GM18951 (cell line): ENCODE data around the gene BMERB1.
"Not testable (repeated sequence)": the region's sequence is repeated elsewhere in the genome, so short reads cannot be mapped to it uniquely, and the experiment has no call there.

ENCODE experiments used
- POLR2A ChIP-seq: IDR thresholded peaks from 4 replicates; pipeline ENCODE4 v1.6.1; 2011; ENCODE audit warnings: mild to moderate bottlenecking; ENCODE audit not compliant: insufficient read length, insufficient read depth; ENCODE audit errors: extremely low read depth
- in situ Hi-C: fragments of 300-500 bp; cut with MboI; formaldehyde crosslinking; loops from one replicate; pipeline ENCODE4 v1.12.0; 2022; ENCODE audit warnings: low sequenced_read_pairs, mixed read lengths, inconsistent platforms; ENCODE audit not compliant: unreplicated experiment

The BMERB1 gene

DNA sequence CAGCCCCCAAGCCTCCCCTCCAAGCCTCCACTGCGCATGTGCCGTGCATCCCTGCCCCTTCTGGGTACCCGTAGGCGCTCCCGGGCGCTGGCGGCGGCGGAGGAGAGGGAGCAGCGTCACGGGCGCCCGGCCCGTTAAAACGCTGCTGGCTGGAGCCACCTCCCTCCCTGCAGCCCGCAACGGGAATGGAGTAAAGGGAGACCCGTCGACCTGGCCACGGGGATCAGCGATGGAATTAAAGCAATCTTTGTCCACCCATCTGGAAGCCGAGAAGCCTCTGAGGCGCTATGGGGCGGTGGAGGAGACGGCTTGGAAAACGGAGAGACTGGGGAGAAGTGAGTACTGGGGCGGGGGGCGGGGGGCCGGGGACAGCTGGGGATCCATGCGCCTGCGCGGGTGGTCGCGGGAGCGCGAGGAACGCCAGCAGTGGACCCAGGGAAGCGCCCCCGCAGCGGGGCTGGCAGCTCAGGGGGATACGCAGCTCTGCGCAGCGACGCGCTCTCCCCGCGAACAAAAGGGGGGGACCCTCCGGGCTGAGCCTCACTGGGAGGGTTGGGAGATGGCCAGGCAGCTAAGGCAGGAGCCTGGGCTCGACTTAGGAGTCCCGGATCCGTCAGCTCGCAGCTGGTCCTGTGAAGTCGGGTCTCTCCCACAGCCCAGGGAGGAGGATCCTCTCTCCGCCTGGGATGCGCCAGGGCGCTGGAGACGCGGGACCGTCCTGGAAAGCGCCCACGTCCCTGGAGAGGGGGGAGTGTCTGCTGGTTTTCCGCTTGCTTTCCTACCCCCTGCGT lies at the start of gene BMERB1:
Gene BMERB1, plus strand, starts transcription at position 164 of the 791 bp plus-strand sequence. Its CDS starts 66 bp downstream, at position 230.
- TF ChIP-seq POLR2A, result no peak
- in situ Hi-C loops, result no loop called here

DNA sequence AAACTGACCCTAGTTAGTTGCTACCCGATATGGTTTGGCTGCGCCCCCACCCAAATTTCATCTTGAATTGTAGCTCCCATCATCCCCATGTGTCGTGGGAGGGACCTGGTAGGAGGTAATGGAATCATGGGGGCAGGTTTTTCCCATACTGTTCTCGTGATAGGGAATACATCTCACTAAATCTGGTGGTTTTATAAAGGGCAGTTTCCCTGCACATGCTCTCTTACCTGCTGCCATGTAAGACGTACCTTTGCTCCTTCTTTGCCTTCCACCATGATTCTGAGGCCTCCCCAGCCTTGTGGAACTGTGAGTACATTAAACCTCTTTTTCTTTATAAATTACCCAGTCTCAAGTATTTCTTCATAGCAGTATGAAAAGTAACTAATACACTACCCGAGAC lies 46.3 kb upstream of the BMERB1 start:
- in situ Hi-C loops, result not testable (repeated sequence)

DNA sequence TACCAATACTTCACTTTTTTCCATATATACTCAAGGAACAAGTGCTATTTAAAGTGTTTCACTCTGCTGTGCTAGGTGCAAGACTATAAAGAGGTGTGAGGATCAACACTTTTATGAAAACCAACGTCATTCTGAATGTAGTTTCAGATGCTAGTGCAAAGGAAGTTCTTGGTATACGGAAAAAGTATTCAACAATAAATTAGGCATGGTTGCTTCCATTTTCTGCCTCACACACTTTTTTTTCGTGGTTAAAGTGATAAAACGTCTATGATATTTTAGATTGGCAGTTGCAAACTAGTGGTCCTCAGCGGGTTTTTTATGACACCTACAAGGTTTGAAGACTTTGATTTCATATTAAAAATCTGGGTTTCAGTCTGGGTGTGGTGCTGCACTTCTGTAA lies 44.5 kb upstream of the BMERB1 start:
- in situ Hi-C loops, result not testable (repeated sequence)

DNA sequence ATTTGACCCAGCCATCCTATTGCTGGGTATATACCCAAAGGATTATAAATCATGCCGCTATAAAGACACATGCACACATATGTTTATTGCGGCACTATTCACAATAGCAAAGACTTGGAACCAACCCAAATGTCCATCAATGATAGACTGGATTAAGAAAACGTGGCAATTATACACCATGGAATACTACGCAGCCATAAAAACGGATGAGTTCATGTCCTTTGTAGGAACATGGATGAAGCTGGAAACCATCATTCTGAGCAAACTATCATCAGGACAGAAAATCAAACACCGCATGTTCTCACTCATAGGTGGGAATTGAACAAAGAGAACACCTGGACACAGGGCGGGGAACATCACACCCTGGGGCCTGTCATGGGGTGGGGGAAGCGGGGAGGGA lies 41.4 kb upstream of the BMERB1 start:
- in situ Hi-C loops, result not testable (repeated sequence)

DNA sequence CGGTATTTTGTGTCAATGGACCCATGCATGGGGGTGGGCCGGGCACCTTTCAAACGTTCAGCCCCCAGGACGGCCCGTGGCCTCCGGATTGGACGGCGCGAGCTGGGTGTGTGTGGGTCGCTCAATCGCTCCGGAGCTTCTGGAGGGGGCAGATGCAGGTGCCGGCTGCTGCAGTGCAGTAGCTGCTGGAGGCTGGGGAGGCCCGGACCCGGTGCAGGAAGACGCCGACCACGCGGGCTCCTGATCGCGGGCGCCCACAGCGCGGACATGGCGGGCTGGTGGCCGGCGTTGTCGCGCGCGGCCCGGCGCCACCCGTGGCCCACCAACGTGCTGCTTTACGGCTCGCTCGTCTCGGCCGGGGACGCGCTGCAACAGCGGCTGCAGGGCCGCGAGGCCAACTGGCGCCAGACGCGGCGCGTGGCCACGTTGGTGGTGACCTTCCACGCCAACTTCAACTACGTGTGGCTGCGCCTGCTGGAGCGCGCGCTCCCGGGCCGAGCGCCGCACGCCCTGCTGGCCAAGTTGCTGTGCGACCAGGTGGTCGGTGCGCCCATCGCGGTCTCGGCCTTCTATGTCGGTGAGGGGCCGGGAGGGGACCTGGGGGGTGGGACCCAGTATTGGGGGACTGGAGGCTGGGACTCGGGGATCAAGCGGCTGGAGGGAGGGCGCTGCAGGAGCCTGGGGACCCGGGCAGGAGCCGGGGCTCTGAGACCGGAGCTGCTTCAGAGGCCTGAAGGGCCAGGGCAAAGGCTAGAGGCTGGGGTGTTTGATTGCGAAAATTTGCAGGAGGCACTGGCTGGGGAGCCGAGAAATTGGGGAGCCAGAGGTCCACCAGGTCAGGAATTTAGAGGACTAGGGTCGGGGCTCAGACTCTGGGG lies 38.5 kb upstream of the BMERB1 start, which contains the start of gene MPV17L:
Gene MPV17L, plus strand, starts transcription at position 124 of the 878 bp plus-strand sequence. Its CDS starts 144 bp downstream, at position 268.
- in situ Hi-C loops, result not testable (repeated sequence)

DNA sequence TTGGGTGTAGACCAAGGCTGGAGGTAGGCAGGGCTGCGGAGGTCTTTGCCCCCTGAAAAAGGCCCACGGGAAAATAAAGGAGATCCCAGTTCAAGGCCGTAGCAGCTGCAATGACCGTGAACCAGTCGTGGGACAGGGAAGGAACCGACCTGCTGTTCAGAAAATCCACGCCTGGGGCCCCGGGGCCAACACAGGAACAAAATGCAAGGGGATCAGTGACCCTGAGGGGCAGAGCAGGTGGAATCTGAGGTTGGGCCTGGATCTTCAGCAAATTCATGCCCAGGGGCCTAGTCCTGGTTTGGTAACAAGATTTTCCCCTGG lies 37.9 kb upstream of the BMERB1 start:
- in situ Hi-C loops, result not testable (repeated sequence)

DNA sequence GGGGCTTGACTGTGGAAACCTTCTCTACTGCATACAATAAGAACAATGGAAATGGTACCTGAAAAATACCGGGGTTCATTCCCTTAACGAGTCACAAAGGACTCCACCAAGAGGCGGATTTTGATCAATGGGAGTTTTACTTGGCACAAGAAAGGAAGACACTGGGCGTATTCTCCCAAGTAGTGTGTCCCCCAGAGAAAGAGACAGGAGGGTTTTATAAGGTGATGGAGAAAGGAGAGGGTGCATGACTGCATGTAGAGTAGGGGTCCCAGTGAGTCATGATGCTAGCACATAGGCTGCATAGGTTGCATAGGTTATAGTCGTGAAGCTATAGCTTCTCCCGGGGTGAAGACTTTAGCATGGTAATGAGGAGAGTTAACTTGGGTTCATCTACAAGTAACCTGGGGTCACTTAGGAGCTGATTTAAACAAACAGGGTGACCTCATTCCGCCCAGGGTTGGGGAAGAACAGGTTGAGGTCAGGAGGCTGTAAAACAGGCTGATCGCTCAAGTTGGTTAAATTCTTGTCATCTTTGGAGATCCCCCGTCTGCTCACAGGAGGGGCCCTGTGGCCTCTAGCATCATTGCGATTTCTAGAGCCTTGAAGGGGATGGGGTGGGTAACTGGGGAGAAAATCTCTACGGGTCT lies 37.3 kb upstream of the BMERB1 start:
- in situ Hi-C loops, result no loop called here
- no peak for TF ChIP-seq POLR2A

DNA sequence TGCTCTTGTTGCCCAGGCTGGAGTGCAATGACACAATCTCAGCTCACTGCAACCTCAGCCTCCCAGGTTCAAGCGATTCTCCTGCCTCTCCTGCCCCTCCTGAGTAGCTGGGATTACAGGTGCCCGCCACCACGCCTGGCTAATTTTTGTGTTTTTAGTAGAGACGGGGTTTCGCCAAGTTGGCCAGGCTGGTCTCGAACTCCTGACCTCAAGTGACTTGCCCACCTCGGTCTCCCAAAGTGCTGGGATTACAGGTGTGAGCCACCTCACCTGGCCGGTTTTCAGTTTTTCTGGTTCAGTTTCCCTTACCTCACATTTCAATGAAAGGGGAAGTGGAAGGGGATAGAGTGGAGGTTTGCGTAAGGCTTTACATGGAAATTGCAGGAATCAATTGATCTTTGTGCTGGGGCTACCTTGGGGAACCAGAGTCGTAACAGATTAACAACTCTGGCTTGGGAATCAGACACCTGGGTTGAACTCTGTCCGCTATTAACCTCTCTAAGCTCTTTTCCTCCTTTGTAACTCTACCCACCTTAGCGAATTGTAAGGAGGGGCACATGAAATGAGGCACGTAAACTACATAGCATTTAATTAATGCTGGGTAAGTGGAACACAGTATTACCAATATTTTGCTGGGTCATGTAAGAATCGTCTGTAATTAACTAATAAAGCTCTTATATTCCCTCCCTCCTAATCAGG lies 35.6 kb upstream of the BMERB1 start:
- in situ Hi-C loops, result no loop called here

DNA sequence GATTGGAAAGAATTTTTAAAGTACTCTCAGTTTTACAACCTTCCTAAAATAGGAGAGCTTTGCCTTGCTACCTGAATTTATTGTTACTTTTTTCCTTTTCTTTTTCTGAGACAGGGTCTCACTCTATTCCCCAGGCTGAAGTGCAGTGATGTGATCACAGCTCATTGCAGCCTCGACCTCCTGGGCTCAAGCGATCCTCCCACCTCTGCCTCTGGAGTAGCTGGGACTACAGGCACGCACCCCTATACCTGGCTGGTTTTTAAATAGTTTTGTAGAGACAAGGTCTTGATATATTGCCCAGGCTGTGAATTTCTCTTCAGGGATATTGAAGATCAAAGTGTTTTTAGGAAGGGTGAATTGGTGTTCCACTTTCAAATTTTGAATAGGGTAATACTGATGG lies 35.1 kb upstream of the BMERB1 start:
- no peak for TF ChIP-seq POLR2A
- in situ Hi-C loops, result no loop called here

More for the DNA sequence above, 35.6 kb upstream of the BMERB1 start:
- TF ChIP-seq POLR2A, result no peak

DNA sequence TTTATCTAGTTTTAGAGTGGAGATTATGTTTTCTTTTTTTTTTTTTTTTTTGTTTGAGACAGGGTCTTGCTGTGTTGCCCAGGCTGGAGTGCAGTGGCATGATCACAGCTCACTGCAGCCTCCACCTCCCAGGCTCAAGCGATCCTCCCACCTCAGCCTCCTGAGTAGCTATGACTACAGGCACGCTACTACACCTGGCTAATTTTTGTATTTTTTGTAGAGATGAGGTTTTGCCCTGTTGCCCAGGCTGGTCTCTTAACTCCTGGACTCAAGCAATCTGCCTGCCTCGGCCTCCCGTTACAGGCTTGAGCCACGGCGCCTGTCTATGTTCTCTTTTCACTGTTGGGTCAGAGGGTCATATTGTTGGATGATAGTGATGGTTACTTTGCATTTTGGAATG lies 34.1 kb upstream of the BMERB1 start:
- in situ Hi-C loops, result not testable (repeated sequence)

DNA sequence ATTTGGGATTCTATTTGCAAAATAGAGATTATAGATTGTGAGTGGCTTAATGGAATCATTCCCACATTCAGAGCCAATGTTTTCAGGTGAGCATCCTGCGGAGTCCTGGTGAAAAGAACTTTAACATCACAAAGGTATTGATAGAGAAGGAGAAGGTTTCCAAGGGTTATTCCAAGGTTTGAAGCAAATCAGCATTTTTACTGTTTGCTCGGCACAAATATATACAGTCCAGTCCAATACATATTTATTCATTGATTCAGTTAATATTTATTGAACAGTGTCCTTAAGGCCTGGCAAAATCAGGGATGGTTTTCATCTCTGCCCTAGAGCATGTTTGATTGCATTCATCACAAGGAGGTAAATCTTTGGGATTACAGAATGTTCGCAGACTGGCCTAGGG lies 32.4 kb upstream of the BMERB1 start:
- in situ Hi-C loops, result no loop called here
- no peak for TF ChIP-seq POLR2A

DNA sequence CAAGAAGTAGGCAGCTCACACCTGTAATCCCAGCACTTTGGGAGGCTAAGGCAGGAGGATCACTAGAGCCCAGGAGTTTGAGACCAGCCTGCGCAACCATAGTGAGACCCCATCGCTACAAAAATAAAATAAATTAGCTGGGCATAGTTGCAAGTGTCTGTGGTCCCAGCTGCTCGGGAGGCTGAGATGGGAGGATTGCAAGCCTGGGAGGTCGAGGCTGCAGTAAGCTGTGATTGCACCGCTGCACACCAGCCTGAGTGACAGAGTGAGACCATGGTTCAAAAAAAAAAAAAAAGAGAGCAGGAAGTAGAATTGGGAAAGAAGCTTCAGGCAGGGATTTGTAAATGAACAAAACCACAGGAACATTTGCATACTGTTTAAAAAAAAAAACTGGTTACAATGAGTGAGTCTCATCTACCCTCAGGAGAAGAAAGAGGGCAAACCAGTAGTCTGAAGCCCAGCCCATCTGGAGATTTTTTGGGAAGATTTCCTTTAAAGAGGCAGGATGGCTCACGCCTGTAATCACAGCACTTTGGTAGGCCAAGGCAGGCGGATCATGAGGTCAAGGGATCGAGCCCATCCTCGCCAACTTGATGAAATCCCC lies 30.9 kb upstream of the BMERB1 start:
- no peak for TF ChIP-seq POLR2A
- in situ Hi-C loops, result no loop called here

DNA sequence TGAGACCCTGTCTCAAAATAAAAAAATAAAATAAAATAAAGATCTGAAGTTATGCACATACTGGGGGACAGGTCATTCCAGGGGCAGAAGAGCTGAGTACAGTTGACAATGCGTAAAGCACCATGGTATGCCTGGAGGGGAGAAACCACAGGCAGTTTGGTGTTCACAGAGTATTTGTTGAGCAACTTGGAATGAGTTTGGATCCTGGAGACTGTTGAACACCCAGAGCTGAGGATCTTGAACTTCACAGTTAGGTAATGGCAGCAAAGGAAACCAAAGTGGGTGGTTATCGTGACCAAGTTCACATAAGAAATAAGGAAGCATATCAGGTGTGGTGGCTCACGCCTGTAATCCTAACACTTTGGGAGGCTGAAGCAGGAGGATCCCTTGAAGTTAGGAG lies 30.3 kb upstream of the BMERB1 start:
- in situ Hi-C loops, result not testable (repeated sequence)
